GM19372 (cell line): Measurements from ENCODE around the gene MYO19.
"Not testable (repeated sequence)": the region's sequence is repeated elsewhere in the genome, so short reads cannot be mapped to it uniquely, and the experiment has no call there.

Source experiments
- ATAC-seq: cut with Tn5 transposase; IDR thresholded peaks from one replicate; pipeline ENCODE4 v1.9.1; 2021; ENCODE audit warnings: mild to moderate bottlenecking, low read depth, moderate library complexity; ENCODE audit not compliant: unreplicated experiment

MYO19 gene

DNA sequence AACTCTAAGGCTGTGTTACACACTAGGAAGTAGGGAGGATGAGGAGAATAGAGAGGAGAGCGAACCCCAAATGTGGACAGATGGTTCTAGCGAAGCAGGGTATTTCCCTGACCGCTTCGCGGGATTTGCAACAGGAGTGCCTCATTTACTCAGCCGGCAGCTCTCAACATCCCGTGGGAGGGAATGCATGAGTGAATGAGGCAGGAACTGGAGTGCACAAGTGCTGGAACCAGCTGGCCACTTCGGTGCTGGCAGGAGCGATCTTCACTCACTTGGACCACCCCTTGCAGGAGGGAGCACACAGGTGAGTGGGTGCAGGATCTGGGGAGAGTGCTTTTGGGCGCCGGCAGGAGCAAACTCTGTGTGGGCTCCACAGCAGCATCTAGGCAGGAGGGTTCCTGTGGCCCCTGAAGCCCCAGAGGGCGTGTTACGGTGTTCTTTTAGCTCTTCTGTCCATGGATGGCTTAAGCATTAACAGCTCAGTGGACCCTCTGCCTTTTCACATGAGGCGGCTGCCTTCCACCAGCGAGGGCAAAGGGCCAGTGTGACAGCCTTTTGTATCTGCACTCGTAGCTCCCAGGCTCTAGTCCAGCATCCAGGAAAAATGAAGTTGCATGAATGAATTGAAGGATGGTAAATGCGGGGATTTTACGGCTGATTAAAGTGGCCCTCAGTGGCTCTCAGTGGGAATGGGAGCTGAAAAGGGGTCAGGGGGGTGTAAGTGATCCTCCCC, 65.6 kb downstream of the MYO19 start:
- no peak for ATAC-seq

DNA sequence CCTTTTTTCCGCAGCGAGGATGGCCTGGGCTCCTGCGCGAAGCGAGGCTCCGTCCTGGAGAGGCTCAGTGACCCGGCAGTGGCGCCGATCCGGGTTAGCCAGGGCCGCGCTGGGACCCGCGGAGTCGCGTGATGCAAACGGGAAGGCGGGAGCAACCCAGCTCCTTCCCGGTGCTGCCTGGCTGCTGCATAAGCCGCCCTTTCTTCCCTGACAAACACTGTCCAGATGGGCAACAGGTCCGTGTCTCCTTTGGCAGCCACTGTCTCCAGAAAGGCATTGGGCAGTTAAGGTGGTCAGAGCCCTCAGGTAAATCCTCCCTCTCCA, 69.9 kb downstream of the MYO19 start:
- no peak for ATAC-seq

DNA sequence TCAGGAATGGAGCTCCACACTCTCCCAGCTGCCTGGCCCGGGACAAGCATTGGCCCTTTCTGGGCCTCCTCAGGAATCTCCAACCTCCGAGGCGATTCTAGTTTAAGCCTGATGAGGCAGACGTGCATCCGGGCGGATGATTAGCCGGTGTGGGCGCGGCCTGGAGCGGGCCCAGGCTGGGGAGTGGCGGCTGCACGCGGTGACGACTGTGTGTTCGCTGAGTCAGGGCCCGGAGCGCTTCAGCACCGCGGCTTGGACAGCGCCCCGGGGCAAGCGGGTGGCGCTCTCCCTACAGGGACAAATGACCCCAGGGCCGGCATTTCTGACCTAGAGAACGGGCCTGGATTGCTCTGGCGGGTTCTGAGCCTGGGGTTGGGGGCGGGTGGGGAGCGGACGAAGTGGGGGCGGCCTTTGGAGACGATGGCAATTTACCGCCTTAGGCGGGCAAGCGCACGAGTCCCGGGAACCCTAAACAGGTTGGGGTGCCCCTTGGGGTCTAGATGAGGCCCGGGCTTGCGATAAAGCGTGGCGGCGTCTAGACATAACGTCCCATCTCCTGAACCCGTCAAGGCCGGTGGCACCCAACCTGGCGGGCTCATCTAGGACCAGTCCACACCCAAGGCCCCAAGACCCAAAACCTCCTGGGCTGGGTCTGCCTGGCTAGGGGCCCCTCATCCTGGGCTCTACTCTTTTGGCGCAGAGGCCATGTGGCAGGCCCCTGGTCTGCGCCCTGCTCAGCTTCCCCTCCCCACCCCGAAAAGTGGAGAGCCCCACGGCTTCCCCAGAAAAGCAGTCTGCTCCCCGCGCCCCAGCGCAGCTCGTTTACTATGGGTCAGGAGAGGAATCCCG, 70.5 kb downstream of the MYO19 start:
- ATAC-seq: no peak

DNA sequence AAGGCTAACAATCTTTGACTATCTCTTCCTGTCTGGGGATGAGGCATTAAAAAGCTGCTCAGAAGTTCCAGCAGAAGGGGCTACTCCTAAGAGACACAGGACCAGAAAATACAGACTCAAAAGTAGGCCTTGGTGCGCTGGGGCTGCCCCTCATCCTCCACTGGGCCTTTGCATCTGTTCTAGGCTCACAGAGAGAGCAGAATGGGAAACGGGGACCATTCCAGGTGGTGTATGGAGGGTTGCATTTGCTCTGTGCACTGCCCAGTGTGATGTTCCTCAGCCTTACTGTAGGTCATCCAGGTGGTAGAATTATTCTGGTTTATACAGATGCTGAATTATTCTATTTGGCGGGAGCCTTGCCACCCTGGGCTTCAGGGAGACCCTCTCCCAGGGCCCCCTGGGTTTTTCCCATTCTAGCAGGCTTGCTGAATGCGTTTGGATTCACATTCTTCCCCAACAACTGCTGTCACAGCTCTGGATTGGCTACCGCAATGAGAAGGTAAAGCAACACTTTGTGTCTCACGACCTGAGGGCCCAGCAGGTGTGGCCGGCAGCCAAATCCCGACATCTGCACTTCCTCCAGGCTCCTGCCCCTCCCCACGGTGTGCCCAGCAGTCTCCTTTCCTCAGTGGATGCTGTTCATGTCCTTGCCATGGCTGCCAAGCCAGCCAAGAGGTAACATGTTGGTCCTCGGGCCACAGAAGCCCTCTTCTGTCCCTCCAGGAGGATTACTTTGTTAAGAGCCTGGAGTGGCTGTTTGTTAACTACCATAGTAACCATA, 73.1 kb downstream of the MYO19 start:
- no peak for ATAC-seq

DNA sequence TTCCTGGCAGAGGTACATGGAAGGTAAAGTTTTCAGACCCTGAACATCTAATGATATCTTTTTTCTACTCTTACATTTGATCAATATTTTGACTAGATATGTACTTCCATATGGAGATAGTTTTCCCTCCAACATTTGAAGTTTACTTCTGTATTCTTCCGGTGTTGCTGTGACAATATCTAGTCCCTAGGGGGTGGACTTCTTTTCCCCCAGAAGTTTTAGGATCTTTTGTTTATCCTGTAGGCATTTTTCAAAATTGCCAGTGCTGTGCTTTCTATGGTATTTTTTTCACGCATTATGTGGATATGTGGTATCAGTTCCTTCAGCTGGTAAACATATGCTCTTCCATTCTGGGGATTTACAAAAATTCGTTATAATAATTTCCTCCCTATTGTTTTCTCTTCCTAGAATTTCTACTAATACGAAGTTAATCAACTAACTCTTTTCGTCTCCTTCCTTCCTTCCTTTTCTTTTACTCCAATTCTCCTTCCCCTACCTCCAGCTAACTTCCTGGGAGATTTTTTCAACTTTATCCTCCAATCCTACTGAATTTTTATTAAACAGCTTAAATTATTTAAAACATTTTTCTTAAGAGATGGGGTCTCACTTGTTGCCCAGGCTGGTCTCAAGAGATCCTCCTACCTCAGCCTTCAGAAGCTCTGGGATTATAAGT, 74.3 kb downstream of the MYO19 start:
- no peak for ATAC-seq

DNA sequence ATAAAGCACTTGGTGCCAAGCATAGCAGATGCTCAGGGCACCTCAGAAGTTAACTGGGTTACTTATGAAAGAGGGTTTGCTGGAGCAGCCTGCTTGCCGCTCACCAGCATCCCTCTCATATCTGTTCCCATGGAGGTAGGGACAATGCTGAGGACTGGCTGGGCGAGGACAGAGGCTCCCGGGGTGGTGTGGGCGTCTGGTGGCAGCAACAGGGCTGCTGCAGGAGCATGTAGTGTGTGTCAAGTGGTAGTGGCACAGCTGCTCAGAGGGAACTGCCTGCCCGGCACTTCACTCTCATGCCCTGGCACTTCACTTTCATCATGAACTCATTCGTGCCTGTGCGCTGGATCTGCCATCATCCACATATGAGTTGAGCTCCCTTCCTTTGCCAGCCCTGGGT, 75.1 kb downstream of the MYO19 start:
- ATAC-seq: no peak

DNA sequence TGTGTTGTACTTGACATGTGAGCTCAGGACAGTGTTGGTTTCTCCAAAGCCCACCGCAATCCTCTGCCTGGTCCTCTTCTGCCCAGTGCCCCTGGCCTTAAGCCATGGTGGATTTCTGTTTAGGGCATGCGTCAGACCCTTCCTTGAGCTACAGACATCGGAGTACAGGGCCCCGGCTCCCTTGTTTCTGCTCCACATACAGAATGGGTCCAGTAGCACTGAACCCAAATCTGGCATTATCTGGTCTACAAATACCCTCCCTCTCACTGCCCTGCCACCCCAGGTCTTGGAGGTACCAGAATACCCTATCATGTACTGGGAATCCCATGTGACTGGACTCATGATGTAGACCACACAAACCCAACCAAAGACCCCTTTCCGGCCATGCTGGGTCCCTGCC, 75.6 kb downstream of the MYO19 start:
- no peak for ATAC-seq

DNA sequence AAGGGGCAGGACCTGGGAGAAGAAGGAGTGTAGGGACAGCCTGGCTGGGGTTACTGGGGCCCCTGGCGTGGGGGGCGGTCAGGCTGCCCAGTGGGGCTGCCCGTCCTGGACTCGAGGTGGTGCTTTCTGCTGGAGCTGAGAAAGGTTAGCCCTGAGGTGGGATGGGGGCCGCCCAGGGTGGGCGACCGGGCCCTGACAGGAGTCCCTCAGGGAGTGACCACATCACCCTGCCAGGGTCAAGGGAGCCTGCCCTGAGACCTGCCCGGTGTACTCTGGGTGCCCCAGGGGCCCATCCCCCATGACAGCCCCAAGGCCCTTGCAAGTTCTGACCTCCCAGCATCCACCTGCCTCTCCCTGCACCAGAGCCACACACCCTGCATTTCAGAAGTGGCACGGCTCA, 77.0 kb downstream of the MYO19 start:
- ATAC-seq: not testable (repeated sequence)

DNA sequence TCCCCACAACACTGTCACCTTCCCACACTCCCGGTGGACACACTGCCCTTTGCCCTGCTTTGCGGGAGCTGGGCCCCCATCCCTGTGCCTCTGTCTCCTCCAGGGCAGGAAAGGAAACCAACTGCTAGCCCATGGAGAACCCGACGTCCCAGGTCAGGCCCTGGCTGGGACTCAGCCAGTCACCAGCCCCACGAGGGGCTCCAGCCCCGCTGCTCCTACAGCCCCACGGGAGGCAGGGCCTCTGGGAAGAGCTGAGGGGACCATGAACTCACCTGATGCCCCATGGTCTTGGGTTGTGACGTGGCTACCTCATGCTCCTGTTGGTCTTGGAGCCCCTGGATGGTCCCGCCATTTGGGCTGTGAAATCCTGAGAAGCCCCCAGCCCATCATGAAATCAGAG, 81.8 kb downstream of the MYO19 start:
- ATAC-seq: not testable (repeated sequence)

DNA sequence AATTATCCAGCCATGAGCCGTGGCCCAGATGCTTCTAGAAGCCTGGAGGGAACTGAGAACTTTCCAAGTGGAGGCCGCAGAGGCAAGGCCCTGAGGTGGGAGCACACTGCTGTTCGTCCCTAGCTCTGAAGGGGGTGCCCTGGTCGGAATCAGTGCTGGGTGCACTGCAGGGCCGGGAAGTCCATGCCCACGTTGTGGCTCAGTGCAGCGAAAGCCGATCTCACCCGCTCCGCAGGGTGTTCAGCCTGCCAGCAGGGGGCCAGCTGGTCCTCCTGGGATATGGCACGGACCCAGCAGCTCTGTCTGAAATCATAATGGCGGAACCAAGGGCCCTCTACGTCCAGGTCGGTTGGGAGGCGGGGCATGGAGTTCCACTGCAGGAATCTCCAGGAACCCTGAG, 84.7 kb downstream of the MYO19 start:
- ATAC-seq: not testable (repeated sequence)
